GM23338 (cell line): ENCODE results near the gene GLOD4. TPM values are rescaled to one million over a fixed set of nuclear protein-coding genes. Genes with fewer than 3 reads are reported as not detected.

ENCODE experiments used
- ATAC-seq: fragments of 200-7000 bp; cut with Tn5 transposase; 3 replicates; pipeline ENCODE4 v1.9.1; 2020
- DNase-seq: peaks from one replicate; pipeline ENCODE4 v3.0.0-alpha.2; 2015; ENCODE audit warnings: low spot score
- H2AFZ ChIP-seq: fragments of 200-600 bp; sonication (generic); 2 replicates; pipeline ENCODE4 v1.8.0; 2016; ENCODE audit warnings: antibody characterized with exemption, mild to moderate bottlenecking, moderate library complexity
- H3F3A ChIP-seq: fragments of 200-600 bp; sonication (generic); replicated peaks from 2 replicates; pipeline ENCODE4 v1.8.0; 2017; ENCODE audit warnings: antibody characterized with exemption, mixed run types, low read depth
- H3K27ac ChIP-seq: fragments of 200-600 bp; sonication (generic); 2 replicates; pipeline ENCODE4 v1.6.1; 2016; ENCODE audit warnings: low read depth
- H3K27me3 ChIP-seq: fragments of 200-600 bp; sonication (generic); 2 replicates; pipeline ENCODE4 v1.8.0; 2016; ENCODE audit warnings: mild to moderate bottlenecking, mixed run types, moderate library complexity; ENCODE audit not compliant: insufficient read depth
- H3K36me3 ChIP-seq: fragments of 200-600 bp; sonication (generic); 2 replicates; pipeline ENCODE4 v1.8.0; 2016; ENCODE audit warnings: mild to moderate bottlenecking; ENCODE audit not compliant: insufficient read depth
- H3K4me1 ChIP-seq: fragments of 200-600 bp; sonication (generic); 2 replicates; pipeline ENCODE4 v1.8.0; 2016; ENCODE audit warnings: mild to moderate bottlenecking, moderate library complexity; ENCODE audit not compliant: insufficient read depth
- H3K4me2 ChIP-seq: fragments of 200-600 bp; sonication (generic); 2 replicates; pipeline ENCODE4 v1.7.1; 2017; ENCODE audit warnings: mixed run types
- H3K4me3 ChIP-seq: fragments of 200-600 bp; sonication (generic); 2 replicates; pipeline ENCODE4 v1.6.1; 2016; ENCODE audit warnings: mixed run types
- H3K79me2 ChIP-seq: fragments of 200-600 bp; sonication (generic); replicated peaks from 2 replicates; pipeline ENCODE4 v1.8.0; 2017; ENCODE audit warnings: mild to moderate bottlenecking; ENCODE audit not compliant: insufficient read depth
- H3K9me2 ChIP-seq: fragments of 200-600 bp; sonication (generic); 2 replicates; pipeline ENCODE4 v1.8.0; 2017; ENCODE audit not compliant: insufficient read depth
- H4K20me1 ChIP-seq: fragments of 200-600 bp; sonication (generic); replicated peaks from 2 replicates; pipeline ENCODE4 v1.8.0; 2017; ENCODE audit warnings: mild to moderate bottlenecking; ENCODE audit not compliant: insufficient read depth
- H3K27ac Mint-ChIP-seq: 2 replicates; pipeline ENCODE4 v1.8.0; 2020; ENCODE audit warnings: inconsistent platforms, mild to moderate bottlenecking, moderate library complexity, mixed read lengths
- H3K27me3 Mint-ChIP-seq: 3 replicates; pipeline ENCODE4 v1.8.0; 2022; ENCODE audit warnings: low read depth, mild to moderate bottlenecking, moderate library complexity, mixed read lengths, inconsistent platforms; ENCODE audit not compliant: insufficient read depth, poor library complexity
- H3K36me3 Mint-ChIP-seq: 3 replicates; pipeline ENCODE4 v1.8.0; 2021; ENCODE audit warnings: low read depth, mild to moderate bottlenecking, inconsistent platforms, moderate library complexity, mixed read lengths
- H3K4me1 Mint-ChIP-seq: 3 replicates; pipeline ENCODE4 v1.8.0; 2020; ENCODE audit warnings: mild to moderate bottlenecking, inconsistent platforms, mixed read lengths
- H3K4me3 Mint-ChIP-seq: 3 replicates; pipeline ENCODE4 v1.8.0; 2021; ENCODE audit warnings: moderate library complexity, mild to moderate bottlenecking, inconsistent platforms, mixed read lengths
- H3K9me3 Mint-ChIP-seq: 3 replicates; pipeline ENCODE4 v1.8.0; 2020; ENCODE audit warnings: moderate library complexity, mild to moderate bottlenecking, inconsistent platforms, mixed read lengths
- ETS1 ChIP-seq: IDR thresholded peaks from 2 replicates; pipeline ENCODE4 v1.6.1; 2016; ENCODE audit warnings: antibody characterized with exemption
- EZH2phosphoT487 ChIP-seq: fragments of 200-600 bp; sonication (generic); IDR thresholded peaks from one replicate; pipeline ENCODE4 v1.8.1; 2018; ENCODE audit warnings: antibody characterized with exemption; ENCODE audit not compliant: unreplicated experiment
- JUNB ChIP-seq: IDR thresholded peaks from one replicate; pipeline ENCODE4 v1.6.1; 2016; ENCODE audit warnings: antibody characterized with exemption; ENCODE audit not compliant: unreplicated experiment
- POLR2AphosphoS5 ChIP-seq: IDR thresholded peaks from 2 replicates; pipeline ENCODE4 v1.6.1; 2016; ENCODE audit warnings: antibody characterized with exemption, low read depth
- STAT1 ChIP-seq: IDR thresholded peaks from one replicate; pipeline ENCODE4 v1.6.1; 2016; ENCODE audit warnings: antibody characterized with exemption; ENCODE audit not compliant: unreplicated experiment
- ZNF114 ChIP-seq: fragments of 250-450 bp; sonication (Bioruptor Pico); IDR thresholded peaks from 2 replicates; pipeline ENCODE4 v1.5.0; 2020; ENCODE audit warnings: mild to moderate bottlenecking, moderate library complexity
- ZNF331 ChIP-seq: fragments of 250-450 bp; sonication (Bioruptor Pico); IDR thresholded peaks from 2 replicates; pipeline ENCODE4 v1.5.0; 2020; ENCODE audit warnings: low read depth, mild to moderate bottlenecking, moderate library complexity
- ZNF462 ChIP-seq: fragments of 250-450 bp; sonication (Bioruptor Pico); IDR thresholded peaks from 2 replicates; pipeline ENCODE4 v1.5.0; 2020; ENCODE audit warnings: mild to moderate bottlenecking, moderate library complexity
- polyA plus RNA-seq: library from polyadenylated mRNA; unstranded; fragments of >200 nt; fragmentation: Nextera tagmentation; extraction: Ambion mirVana; gene quantifications from 2 replicates; pipeline ENCODE4 v1.2.1, GENCODE V29; 2016
- total RNA-seq: library from RNA; depleted of rRNA; stranded (reverse); fragments of >200 nt; shearing (Covaris generic); gene quantifications from 2 replicates; pipeline ENCODE4 v1.2.3, GENCODE V29; 2014

The GLOD4 gene
- total and polyA plus RNA-seq, 2 experiments from 2014 or later, result 120 to 122 TPM

- TF ChIP-seq ZNF462 (CRISPR knock-in tag) (no peak), ETS1 (no peak), POLR2AphosphoS5 (no peak), ZNF114 (CRISPR knock-in tag) (no peak), STAT1 (no peak), EZH2phosphoT487 (no peak), JUNB (no peak)
Measured at GRCh38 chr17:825216-825615, 43.1 kb upstream of the GLOD4 start (continued).

DNA sequence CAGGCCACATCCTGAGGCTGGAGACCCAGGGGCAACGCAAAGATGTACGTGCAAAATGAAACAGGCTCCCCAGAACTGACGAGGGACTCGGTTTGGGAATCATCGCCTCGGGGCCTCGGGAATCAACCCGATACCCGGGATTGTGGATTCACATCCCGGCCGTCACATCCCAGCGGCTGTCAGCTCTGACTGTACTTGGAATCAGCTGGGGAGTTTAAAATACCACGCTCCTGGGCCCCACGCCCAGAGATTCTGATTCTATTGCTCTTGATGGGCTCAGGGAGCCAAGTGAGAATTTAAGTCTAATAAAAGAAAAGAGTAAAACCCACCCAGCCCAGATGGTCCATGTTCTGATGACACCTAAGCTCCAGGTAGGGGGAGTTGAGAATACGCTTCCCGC, 42.3 kb upstream of the GLOD4 start:
- no peaks in the 10 kb centered on the region for H3K4me1 ChIP-seq
- H3K4me1 Mint-ChIP-seq, result no peaks in the 10 kb centered on the region
- no peak overlapping the region for H3K4me3 Mint-ChIP-seq
- H3F3A ChIP-seq, result no peaks in the 10 kb centered on the region
- no peak for DNase-seq
- no peaks in the 10 kb centered on the region for H3K27me3 Mint-ChIP-seq
- H3K36me3 Mint-ChIP-seq, result peaks cover 37% of the 10 kb centered on the region
- ATAC-seq, result no peak
- no peaks in the 10 kb centered on the region for H3K9me2 ChIP-seq
- no peaks in the 10 kb centered on the region for H3K9me3 Mint-ChIP-seq
- H3K4me3 ChIP-seq, result no peak overlapping the region
- H3K27ac Mint-ChIP-seq, result no peak overlapping the region
- H4K20me1 ChIP-seq, result peaks cover 8% of the 10 kb centered on the region; the same call in 1 of the 2 replicates
- no peak overlapping the region for H3K4me2 ChIP-seq
- peaks cover 16% of the 10 kb centered on the region for H3K79me2 ChIP-seq
- H2AFZ ChIP-seq, result no peak overlapping the region
- no peaks in the 10 kb centered on the region for H3K27me3 ChIP-seq
- H3K36me3 ChIP-seq, result peaks cover 5% of the 10 kb centered on the region; the same call in 1 of the 2 replicates
- no peak overlapping the region; the same call in 1 of the 2 replicates for H3K27ac ChIP-seq
- TF ChIP-seq ZNF331 (CRISPR knock-in tag) (no peak), ETS1 (no peak), STAT1 (no peak), ZNF462 (CRISPR knock-in tag) (no peak)
